ENCODE data around the gene HAUS3. TPM values are rescaled to one million over a fixed set of nuclear protein-coding genes. Genes with fewer than 3 reads are reported as not detected.
"Not testable (repeated sequence)": the region's sequence is repeated elsewhere in the genome, so short reads cannot be mapped to it uniquely, and the experiment has no call there.

HAUS3 gene
- total RNA-seq, 1 experiment from 2014 or later, result 60.5 TPM

DNA sequence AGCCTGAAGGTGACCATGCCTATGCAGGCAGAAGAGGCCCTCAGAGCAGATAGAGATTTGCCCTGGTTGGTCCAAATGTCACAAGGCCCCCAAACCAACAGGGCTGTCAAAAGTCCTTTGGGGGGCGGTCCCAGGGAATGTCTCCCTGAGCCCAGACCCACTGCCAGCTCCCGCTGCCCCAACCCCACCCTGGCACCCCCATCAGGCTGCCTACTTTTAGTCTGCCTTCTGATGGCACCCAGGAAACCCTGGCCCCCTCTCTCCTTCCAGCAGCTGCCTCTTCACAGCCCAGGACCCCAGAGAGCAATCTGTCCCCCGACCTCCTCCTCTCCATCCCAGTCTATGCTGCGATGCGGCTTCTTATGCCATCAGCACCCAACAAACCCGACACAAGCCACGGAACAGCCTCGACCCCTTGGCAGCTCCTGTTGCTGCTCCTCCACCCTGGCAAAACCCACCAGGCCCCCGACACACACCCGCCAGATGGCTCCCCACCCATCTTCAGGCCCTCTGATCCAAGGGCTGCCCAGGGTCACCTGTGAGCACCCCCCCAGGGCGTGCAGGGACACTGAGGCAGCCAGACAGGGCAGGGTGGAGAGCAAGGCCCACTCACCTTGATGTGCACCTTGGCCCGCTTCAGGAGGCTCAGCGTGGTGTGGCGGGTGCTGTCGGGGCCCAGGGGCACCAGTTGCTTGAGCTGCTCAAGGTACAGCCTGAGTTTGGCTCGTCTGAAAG is 10.0 kb upstream of the HAUS3 start:
- DNase-seq (ENCODE audit: low spot score), result no peak

DNA sequence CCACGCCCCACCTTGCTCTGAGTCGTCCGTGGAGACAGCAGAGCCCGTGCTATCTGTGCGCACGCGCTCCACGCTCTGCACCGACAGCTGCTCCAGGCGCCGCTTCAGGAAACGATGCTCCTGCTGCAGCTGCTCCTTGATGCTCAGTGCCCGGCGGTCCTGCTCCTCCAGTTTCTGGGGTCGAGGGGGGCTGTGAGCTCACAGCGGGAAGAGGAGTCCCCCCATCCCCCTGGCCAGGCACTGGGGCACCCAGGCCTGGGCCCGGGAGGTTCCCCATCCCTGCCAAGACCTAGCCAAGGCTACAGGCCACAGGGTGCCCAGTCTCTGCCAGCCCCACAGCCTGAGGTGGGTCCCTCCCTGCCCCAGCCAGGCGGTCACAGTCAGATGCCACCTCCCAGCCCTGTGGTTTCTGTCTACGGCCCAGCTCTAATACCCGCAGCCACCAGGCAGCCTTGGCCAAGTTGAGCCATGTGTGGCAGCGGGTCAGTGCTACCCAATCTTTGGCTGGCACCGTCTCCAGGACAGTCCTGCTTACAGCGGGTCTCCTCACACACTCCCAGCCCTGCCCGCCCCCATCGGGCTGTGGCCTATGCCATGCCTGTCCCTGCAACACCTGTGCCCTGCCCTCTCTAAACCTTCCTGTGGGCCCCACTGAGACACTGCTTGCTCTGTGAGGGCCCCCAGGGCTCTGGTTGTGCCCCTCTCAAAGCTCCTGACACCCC is 9.3 kb upstream of the HAUS3 start:
- DNase-seq (ENCODE audit: low spot score), result no peak

DNA sequence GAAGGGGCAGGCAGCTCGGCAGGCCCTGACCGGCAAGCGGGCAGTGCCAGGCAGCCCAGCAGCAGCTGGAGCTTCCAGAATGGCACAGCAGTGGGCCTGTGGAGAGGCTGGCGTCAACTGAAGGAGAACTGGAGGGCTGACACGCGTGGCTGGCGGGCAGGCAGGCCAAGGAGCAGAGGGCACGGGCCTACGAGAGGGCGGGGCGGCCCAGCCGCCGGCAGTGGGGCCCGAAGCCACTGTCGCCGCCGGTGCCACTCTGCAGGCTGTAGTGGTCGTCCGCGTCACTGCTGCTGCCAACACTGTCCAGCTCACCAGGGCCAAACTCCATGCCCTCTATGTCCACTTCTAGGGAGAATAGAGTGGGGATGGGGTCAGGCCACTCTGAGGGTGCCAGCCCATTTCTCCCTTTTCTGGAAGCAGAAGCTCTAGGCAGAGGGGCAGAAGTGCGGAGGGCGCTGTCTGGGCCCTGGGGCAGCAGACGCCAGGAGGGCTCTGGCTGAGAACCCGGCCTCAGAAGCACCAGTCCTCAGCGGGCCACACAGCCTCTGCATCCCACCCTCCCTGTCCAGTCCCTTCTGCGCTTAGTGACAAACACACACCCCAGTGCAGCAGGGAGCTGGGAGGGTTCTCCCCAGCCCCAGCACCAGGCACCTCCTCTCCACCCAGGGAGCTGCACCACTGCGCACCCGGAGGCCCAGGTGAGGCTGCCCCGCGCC is 8.6 kb upstream of the HAUS3 start:
- DNase-seq (ENCODE audit: low spot score), result no peak

- no peak for DNase-seq (ENCODE audit: low spot score)
Observed at GRCh38 chr4:2249526-2250356, 7.8 kb upstream of the HAUS3 start.

- DNase-seq (ENCODE audit: low spot score), result no peak
Observed at GRCh38 chr4:2248821-2249261, 6.9 kb upstream of the HAUS3 start.

- DNase-seq (ENCODE audit: low spot score), result no peak
Observed at GRCh38 chr4:2248044-2248780, 6.3 kb upstream of the HAUS3 start.

DNA sequence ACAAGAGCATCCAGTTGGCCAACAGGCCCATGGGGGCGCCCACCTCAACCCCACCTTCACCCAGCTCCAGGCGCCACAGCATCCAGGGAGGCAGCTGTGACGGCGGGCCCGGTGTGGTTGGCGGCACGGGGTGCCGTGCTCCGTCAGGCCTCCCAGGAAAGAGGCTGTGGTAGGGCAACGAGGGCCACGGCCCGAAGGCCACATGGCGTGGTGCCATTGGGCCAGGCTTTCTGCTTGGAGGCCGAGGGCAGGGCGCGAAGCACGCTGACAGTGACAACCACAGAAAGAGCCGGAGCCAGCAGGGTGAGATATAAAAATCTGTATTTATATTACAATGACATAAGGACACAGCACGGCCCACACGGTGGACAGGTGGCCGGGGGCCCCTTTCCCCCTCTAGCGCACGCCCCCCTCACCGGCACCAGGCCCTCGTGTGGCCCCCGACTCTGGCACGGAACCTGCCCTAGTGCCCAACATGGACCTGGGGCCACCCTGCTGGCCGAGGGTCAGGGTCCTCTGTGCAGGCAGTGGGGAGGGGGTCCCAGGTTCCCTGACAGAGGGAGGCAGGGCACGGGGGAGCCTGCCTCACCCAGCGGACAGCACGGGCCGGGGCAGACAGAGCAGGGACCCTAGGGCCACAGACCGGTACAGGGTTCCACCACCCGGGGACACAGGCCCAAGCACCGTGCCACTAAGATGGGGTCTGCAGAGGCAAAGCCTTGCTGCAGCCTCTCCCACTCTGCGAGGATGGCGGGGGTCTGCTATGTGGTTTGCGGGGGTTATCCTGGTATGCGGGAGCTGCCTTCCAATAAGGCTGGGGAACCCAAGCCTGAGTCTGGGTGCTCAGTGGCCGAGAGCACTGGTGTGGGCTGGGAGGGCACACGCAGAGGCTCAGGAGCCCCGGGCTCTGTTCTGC is 5.5 kb upstream of the HAUS3 start:
- no peak for DNase-seq (ENCODE audit: low spot score)

DNA sequence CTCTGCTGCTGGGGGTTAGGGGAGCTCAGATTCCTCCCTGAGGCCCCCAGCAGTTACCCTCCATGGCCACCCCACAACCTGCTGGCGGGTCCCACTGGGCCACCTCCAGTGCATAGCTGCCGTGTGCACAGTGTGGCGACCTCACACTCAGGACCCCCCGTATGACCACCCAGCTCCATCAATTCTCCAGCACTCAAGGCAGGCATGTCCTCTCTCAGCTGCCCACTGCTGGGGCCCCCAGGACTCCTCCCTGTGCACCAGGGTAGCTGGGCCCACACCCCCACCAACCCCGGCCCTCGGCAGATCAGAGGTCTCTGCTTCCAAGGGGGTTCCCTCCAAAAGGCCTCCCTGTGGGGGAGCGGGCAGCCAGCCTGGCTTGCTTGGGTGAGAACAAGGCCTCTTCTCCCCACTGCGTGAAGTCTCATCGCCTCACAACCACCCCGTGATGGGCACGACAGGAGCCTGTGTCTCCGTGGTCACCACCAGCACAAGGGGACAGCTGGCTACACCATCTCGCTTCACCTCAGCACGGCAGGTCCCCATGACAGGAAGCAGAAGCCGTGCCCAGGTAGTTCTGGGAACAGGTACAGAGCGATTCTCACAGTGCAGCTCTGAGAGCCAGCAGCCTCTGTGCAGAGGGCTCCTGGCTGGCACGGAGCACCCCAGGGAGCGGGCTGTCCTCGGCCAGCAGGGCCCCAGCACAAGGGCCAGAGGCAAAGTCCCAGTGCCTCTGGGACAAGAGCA is 4.6 kb upstream of the HAUS3 start:
- DNase-seq (ENCODE audit: low spot score), result no peak

DNA sequence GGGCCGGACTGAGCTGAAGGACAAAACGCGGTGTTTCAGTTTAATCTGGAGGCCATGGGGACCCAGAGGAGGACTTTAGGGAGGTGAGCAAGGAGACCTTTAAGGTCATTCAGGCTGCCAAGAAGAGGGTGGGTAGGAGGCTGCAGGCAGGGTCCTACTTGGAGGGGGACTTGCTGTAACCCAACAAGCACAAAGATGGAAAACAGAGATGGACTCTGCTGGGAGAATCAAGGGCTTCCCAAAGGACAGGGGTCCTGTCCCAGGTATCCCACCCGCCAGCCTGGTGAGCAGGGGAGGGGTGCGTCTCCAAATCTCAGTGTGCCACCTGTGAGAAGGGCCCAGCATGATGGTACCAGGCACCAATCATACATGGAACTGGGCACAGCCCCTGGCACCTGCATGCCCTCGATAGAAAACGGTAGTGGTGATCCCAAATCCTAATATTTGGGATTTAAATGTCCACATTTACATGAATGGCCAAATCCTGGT is 3.9 kb upstream of the HAUS3 start:
- no peak for DNase-seq (ENCODE audit: low spot score)

- no peak for DNase-seq (ENCODE audit: low spot score)
Observed at GRCh38 chr4:2245057-2245786, 3.3 kb upstream of the HAUS3 start.

- DNase-seq (ENCODE audit: low spot score), result no peak
Observed at GRCh38 chr4:2243681-2244380, 1.9 kb upstream of the HAUS3 start.

DNA sequence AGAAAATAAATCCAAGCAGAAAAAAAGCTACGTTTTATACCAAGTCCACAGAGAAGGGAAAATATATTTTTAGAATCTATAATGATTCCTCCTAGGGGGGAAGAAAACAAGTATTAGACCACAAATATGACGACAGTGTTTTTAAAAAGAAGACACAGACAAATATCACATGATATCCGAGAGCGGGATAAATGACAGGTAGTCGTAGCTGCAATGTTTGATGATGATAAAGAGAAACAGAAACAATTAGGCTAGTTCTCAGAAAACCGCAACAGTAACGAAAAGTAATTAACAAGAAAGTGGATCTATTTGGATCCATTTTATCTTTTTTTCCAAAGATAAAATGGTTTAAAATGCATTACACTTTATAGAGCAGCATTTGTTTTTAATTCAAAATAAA is 918 bp downstream of the HAUS3 start:
- no peak for DNase-seq (ENCODE audit: low spot score)

GRCh38 chr4:2236944-2237666 is 4.8 kb downstream of the HAUS3 start:
- no peak for DNase-seq (ENCODE audit: low spot score)

- DNase-seq (ENCODE audit: low spot score), result no peak
Observed at GRCh38 chr4:2231082-2231481, 10.8 kb downstream of the HAUS3 start.

DNA sequence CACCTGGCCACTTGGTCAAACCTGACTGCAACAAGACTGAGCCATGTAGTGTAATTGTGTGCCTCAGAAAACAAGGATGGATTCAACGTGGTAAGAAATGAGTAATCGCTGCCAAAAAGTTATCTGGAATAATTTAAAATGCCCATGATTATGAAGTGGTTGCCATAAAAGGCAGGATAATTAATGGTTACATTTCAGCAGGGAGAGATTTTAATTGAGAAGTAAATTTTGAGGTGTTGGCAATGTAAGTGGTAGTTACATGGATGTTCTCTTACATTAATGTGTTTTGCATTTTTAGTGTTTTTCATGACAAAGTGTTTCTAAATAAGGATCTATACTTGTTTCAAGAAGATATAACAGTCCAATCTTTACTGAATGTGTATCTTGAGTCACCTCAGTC is 15.7 kb downstream of the HAUS3 start:
- no peak for DNase-seq (ENCODE audit: low spot score)

- no peak for DNase-seq (ENCODE audit: low spot score)
Observed at GRCh38 chr4:2222838-2223237, 19.1 kb downstream of the HAUS3 start.

GRCh38 chr4:2221378-2221777 is 20.5 kb downstream of the HAUS3 start:
- DNase-seq (ENCODE audit: low spot score), result not testable (repeated sequence)

Data from A172 (cell line).